Activated B cell treated with CpG ODN at 0.5 μM for 24 hours (primary cell): ENCODE data around the gene SLC25A25. TPM values are rescaled to one million over a fixed set of nuclear protein-coding genes. Genes with fewer than 3 reads are reported as not detected.
A peak's percentile ranks its signal among the peaks of the same experiment; 100 is the strongest.

Experiments
- ATAC-seq: fragments of 200-7000 bp; cut with Tn5 transposase; one replicate; pipeline ENCODE4 v1.10.0; 2021; ENCODE audit warnings: low read depth, mild to moderate bottlenecking, moderate library complexity
- CTCF ChIA-PET: fragments of 350-600 bp; sonication (Branson Sonifier 250); formaldehyde crosslinking; loops from one replicate; lab custom pipeline; 2021; ENCODE audit warnings: antibody characterized with exemption; lab: Charles Lee
- POLR2A ChIA-PET: fragments of 350-600 bp; sonication (Branson Sonifier 250); formaldehyde crosslinking; loops from one replicate; lab custom pipeline; 2021; ENCODE audit warnings: antibody characterized with exemption; lab: Charles Lee
- DNase-seq: peaks from one replicate; pipeline ENCODE4 v3.0.0; 2022
- H3K27ac Mint-ChIP-seq: one replicate; pipeline ENCODE4 v1.8.0; 2020; ENCODE audit warnings: mixed read lengths
- H3K27me3 Mint-ChIP-seq: one replicate; pipeline ENCODE4 v1.8.0; 2021; ENCODE audit warnings: mixed read lengths
- H3K36me3 Mint-ChIP-seq: one replicate; pipeline ENCODE4 v1.8.0; 2021; ENCODE audit warnings: low read depth, mixed read lengths
- H3K4me1 Mint-ChIP-seq: one replicate; pipeline ENCODE4 v1.8.0; 2021; ENCODE audit warnings: mixed read lengths
- H3K4me3 Mint-ChIP-seq: one replicate; pipeline ENCODE4 v1.8.0; 2020; ENCODE audit warnings: mild to moderate bottlenecking, mixed read lengths
- H3K9me3 Mint-ChIP-seq: one replicate; pipeline ENCODE4 v1.8.0; 2020; ENCODE audit warnings: mixed read lengths
- CTCF ChIP-seq: fragments of 200-600 bp; IDR thresholded peaks from one replicate; pipeline ENCODE4 v1.8.0; 2022; ENCODE audit warnings: antibody characterized with exemption, mild to moderate bottlenecking
- intact Hi-C: fragments of 100-400 bp; cut with micrococcal nuclease; formaldehyde crosslinking; loops from one replicate; pipeline ENCODE4 v1.15.1; 2024
- total RNA-seq: library from RNA; stranded (reverse); gene quantifications from 2 replicates; pipeline ENCODE4 v1.2.3, GENCODE V29; 2022

Gene SLC25A25
- total RNA-seq, 1 donor from 2014 or later = 9.4 TPM

- Mint-ChIP-seq H3K4me1 (peaks cover 59% of the 10 kb centered on the region), H3K27me3 (no peaks in the 10 kb centered on the region), H3K9me3 (no peaks in the 10 kb centered on the region), H3K4me3 (peak overlapping the region; percentile 79), H3K36me3 (peaks cover 4% of the 10 kb centered on the region), H3K27ac (peak overlapping the region; percentile 94)
- intact Hi-C loops = loop anchor here (1.0 kb wide), 3 partner anchors 12 to 43 kb away; no protein-coding TSS in a partner anchor
- TF ChIP-seq CTCF = no peak
- ATAC-seq (no peak), DNase-seq (peak; percentile 35)
- POLR2A ChIA-PET = interaction anchor here (0.5 to 2.3 kb wide), 18 partner anchors 9 to 1811 kb away, joined by 3 to 13 read pairs (median 4); partner anchors contain the start of genes BBLN, DPM2, EEIG1 and PTRH1
- CTCF ChIA-PET = interaction anchor here (0.7 to 1.9 kb wide), 6 partner anchors 11 to 117 kb away, joined by 3 to 9 read pairs (median 3); no protein-coding TSS in a partner anchor
Observed at GRCh38 chr9:128072144-128073021, 4.4 kb downstream of the SLC25A25 start.

DNA sequence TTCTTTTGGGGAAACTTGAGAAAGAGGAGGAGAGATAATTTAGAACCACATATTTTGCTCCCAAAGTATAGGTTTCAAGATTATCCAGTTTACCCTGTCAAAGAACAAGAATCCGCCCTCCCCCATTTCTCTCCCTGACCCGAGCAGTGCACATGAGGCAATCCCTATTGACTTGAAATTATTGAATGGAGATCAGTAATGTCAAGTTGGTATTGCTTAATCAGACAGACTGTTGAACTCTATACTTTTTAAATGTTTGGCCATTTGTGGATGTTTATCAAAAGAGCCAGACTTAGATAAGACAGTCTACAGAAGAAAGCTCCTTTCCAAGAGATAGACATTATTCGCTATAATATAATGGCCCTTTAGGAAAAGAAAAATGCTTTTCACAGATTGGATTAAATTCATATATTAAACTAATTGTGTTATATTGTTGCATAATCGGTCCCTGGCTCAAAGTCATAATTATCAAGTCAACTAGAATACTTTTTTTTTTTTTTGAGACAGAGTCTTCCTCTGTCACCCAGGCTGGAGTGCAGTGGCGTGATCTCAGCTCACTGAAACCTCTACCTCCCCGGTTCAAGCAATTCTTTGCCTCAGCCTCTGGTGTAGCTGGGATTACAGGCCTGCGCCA, 5.3 kb downstream of the SLC25A25 start:
- peak overlapping the region; percentile 94 for H3K27ac Mint-ChIP-seq
- ChIA-PET CTCF (interaction anchor here (0.6 to 1.9 kb wide), 4 partner anchors 10 to 110 kb away, joined by 3 to 9 read pairs (median 3); no protein-coding TSS in a partner anchor), POLR2A (interaction anchor here (0.5 to 2.3 kb wide), 6 partner anchors 10 to 88 kb away, joined by 4 to 13 read pairs (median 8); no protein-coding TSS in a partner anchor)
- H3K9me3 Mint-ChIP-seq = no peaks in the 10 kb centered on the region
- H3K4me3 Mint-ChIP-seq = peak overlapping the region; percentile 64
- no peaks in the 10 kb centered on the region for H3K27me3 Mint-ChIP-seq
- DNase-seq (no peak), ATAC-seq (no peak)
- no peak for TF ChIP-seq CTCF
- intact Hi-C loops = no loop called here
- peaks cover 67% of the 10 kb centered on the region for H3K4me1 Mint-ChIP-seq
- peaks cover 8% of the 10 kb centered on the region for H3K36me3 Mint-ChIP-seq

GRCh38 chr9:128077847-128078503, 9.9 kb downstream of the SLC25A25 start:
- DNase-seq (no peak), ATAC-seq (no peak)
- peaks cover 17% of the 10 kb centered on the region for H3K36me3 Mint-ChIP-seq
- ChIA-PET CTCF (interaction anchor here (1.4 to 1.8 kb wide), 3 partner anchors 10 to 124 kb away, joined by 3 to 6 read pairs (median 3); no protein-coding TSS in a partner anchor), POLR2A (interaction anchor here (0.5 to 1.8 kb wide), 5 partner anchors 10 to 32 kb away, joined by 3 to 9 read pairs (median 3); partner anchors contain the start of gene NAIF1)
- peaks cover 55% of the 10 kb centered on the region for H3K4me1 Mint-ChIP-seq
- H3K9me3 Mint-ChIP-seq = no peaks in the 10 kb centered on the region
- TF ChIP-seq CTCF = no peak
- peak overlapping the region; percentile 37 for H3K27ac Mint-ChIP-seq
- intact Hi-C loops = no loop called here
- no peak overlapping the region for H3K4me3 Mint-ChIP-seq
- no peaks in the 10 kb centered on the region for H3K27me3 Mint-ChIP-seq

DNA sequence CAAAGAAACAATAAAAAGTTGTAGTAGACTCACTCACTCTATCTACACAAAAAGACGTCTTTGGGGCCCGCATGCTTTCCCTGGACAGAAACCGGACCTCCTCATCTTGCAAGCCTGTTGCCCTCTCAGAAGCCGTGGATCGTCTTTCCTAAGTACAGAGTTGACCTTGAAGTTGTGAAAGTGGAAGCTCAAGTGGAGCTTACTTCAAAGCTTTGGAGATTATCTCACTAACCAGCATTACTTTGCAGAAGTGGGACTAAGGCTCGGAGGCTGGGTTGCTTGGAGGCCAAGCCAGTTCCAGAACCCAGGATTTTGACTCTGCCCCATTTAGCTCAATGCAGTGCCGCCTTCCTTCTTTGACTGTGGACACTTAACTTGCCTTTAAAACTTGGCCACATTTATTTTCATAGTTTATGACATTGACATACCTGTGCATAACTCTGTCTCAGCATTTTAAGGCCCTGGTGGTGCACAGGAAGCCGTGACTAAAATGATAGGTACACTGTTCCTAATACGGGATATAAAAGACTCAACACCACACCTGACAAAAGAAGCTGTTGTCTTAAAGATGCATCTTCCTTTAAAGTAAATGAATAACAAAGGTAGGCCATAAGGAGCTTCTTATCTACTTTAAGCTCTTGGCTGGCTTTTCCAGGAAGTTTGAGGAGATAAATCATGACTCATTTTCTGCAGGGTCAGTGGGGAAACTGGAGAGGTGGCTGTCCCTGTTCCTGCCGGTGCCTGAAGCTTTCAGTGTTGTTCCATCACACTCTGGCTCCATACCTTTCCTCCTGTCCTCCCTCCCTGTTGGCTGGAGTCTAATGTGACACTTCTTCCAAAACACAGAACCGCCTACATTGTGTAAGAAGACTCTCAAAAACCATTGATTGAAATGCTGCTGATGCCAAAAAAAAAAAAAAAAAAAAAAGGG, 10.7 kb downstream of the SLC25A25 start:
- no peak overlapping the region for H3K4me3 Mint-ChIP-seq
- H3K9me3 Mint-ChIP-seq = no peaks in the 10 kb centered on the region
- intact Hi-C loops = no loop called here
- no peaks in the 10 kb centered on the region for H3K27me3 Mint-ChIP-seq
- ATAC-seq (no peak), DNase-seq (no peak)
- CTCF ChIA-PET = interaction anchor here (1.4 to 1.8 kb wide), 3 partner anchors 9 to 124 kb away, joined by 3 to 6 read pairs (median 3); no protein-coding TSS in a partner anchor
- peaks cover 17% of the 10 kb centered on the region for H3K36me3 Mint-ChIP-seq
- no peak for TF ChIP-seq CTCF
- POLR2A ChIA-PET = interaction anchor here (0.5 to 1.8 kb wide), 6 partner anchors 9 to 1227 kb away, joined by 3 to 9 read pairs (median 3); partner anchors contain the start of gene NAIF1
- no peak overlapping the region for H3K27ac Mint-ChIP-seq
- H3K4me1 Mint-ChIP-seq = peaks cover 49% of the 10 kb centered on the region
